Prostate gland (tissue), 2 donors: ENCODE results near the gene UBC.

Experiments
- CTCF ChIP-seq, 4 experiments: fragments of 200-600 bp in 2 of 4; fragments of 450-650 bp in 2 of 4; sonication (generic) in 2 of 4; IDR thresholded peaks; 1 replicate in 3 of 4; 2 replicates in 1 of 4; pipeline ENCODE4 v1.5.1; 2016 to 2019; ENCODE audit warnings: antibody characterized with exemption in 4 of 4, mild to moderate bottlenecking in 2 of 4, moderate library complexity in 2 of 4
- POLR2A ChIP-seq: fragments of 450-650 bp; IDR thresholded peaks from one replicate; pipeline ENCODE4 v1.6.1; 2016; ENCODE audit warnings: antibody characterized with exemption, mild to moderate bottlenecking
- POLR2AphosphoS5 ChIP-seq: sonication (generic); formaldehyde crosslinking; IDR thresholded peaks from one replicate; pipeline ENCODE4 v1.6.1; 2017; ENCODE audit warnings: antibody characterized with exemption

- no peak for TF ChIP-seq CTCF (IDR thresholded peaks at IDR 0.05)
- TF ChIP-seq POLR2AphosphoS5 = no peak
- no peak for TF ChIP-seq POLR2A
Measured at GRCh38 chr12:124872068-124872719, 42.3 kb downstream of the UBC start.
